HG03159 (cell line): ENCODE data around the gene RRP1.

ENCODE experiments used
- ATAC-seq: cut with Tn5 transposase; IDR thresholded peaks from one replicate; pipeline ENCODE4 v1.9.1; 2021; ENCODE audit warnings: mild to moderate bottlenecking, moderate library complexity; ENCODE audit not compliant: unreplicated experiment

The RRP1 gene

GRCh38 chr21:43800124-43800523, 10.7 kb downstream of the RRP1 start:
- ATAC-seq = no peak

GRCh38 chr21:43800566-43800965, 11.2 kb downstream of the RRP1 start:
- ATAC-seq = no peak

GRCh38 chr21:43801006-43801783, 11.8 kb downstream of the RRP1 start:
- ATAC-seq = no peak

- no peak for ATAC-seq
Observed at GRCh38 chr21:43802713-43803313, 13.4 kb downstream of the RRP1 start.

- no peak for ATAC-seq
Observed at GRCh38 chr21:43803558-43804300, 14.4 kb downstream of the RRP1 start.

GRCh38 chr21:43805275-43805800, 16.0 kb downstream of the RRP1 start:
- peak; percentile 84 for ATAC-seq

- no peak for ATAC-seq
Observed at GRCh38 chr21:43806017-43806710, 16.8 kb downstream of the RRP1 start.

GRCh38 chr21:43808367-43808766, 19.0 kb downstream of the RRP1 start:
- ATAC-seq = no peak

- ATAC-seq = no peak
Observed at GRCh38 chr21:43808832-43809251, 19.5 kb downstream of the RRP1 start.

GRCh38 chr21:43809346-43809799, 20.0 kb downstream of the RRP1 start:
- ATAC-seq = no peak

- no peak for ATAC-seq
Observed at GRCh38 chr21:43809853-43810504, 20.6 kb downstream of the RRP1 start.

GRCh38 chr21:43810505-43811261, 21.3 kb downstream of the RRP1 start:
- ATAC-seq = peak; percentile 51

GRCh38 chr21:43811262-43812105, 22.1 kb downstream of the RRP1 start:
- ATAC-seq = no peak

GRCh38 chr21:43812139-43812821, 22.9 kb downstream of the RRP1 start:
- no peak for ATAC-seq

- ATAC-seq = no peak
Observed at GRCh38 chr21:43812957-43813655, 23.7 kb downstream of the RRP1 start.

GRCh38 chr21:43813656-43813980, 24.2 kb downstream of the RRP1 start:
- no peak for ATAC-seq

GRCh38 chr21:43814215-43815106, 25.1 kb downstream of the RRP1 start:
- ATAC-seq = no peak
